Measurements from ENCODE around the gene DCLK3. TPM values are rescaled to one million over a fixed set of nuclear protein-coding genes. Genes with fewer than 3 reads are reported as not detected.

DCLK3 gene
- total RNA-seq, 1 experiment from 2014 or later = 1.4 TPM

DNA sequence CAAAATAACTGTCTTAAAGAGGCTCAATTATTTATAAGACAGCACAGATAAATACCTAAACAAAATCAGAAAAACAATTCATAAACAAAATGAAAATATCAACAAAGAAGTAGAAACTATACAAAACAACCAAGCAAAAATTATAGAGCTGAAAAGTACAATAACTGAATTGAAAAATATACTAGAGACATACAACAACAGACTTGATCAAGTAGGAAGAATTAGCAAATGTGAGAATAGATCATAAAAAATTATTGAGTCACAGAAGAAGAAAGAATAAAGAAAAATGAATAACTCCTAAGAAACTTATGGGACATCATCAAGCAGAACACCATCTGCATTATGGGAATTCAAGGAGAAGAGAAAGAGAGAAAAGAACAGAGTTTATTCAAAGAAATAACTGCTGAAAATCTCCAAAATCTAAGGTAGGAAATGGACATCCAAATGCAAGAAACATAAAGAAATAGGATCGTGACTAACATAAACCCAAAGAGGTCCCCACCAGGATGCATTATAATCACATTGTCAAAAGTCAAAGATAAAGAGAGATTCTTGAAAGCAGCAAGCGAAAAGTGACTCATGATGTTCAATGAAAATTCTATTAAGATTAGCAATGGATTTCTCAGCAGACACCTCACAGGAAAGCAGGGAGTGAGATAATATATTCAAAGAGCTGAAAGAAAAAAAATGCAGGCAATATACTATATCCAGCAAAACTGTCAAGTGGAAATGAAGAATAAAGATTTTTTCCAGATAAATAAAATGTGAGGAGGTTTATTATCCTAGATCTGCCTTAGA is 85.9 kb downstream of the DCLK3 start:
- Histone ChIP-seq H2BK5ac (ENCODE audit: insufficient read length, low read length) (no peak overlapping the region), H3K27me3 (ENCODE audit: insufficient read depth, low read length) (no peaks in the 10 kb centered on the region), H4K91ac (ENCODE audit: insufficient read length, low read depth, low read length) (no peak overlapping the region), H2BK120ac (ENCODE audit: low read depth, low read length, poor library complexity, severe bottlenecking) (no peak overlapping the region), H3K56ac (ENCODE audit: insufficient read length, low read depth, low read length) (no peak overlapping the region), H3K4me2 (ENCODE audit: insufficient read depth, insufficient read length, low read length) (no peak overlapping the region), H4K20me1 (ENCODE audit: control insufficient read depth, insufficient read depth, insufficient read length) (no peaks in the 10 kb centered on the region), H3K23ac (ENCODE audit: insufficient read length, low read depth, low read length) (no peak overlapping the region), H3K18ac (ENCODE audit: insufficient read length, low read depth, low read length) (no peak overlapping the region), H3K79me2 (ENCODE audit: insufficient read depth, low read length) (no peaks in the 10 kb centered on the region), H3K9ac (ENCODE audit: extremely low read depth, insufficient read length, low read length) (no peak overlapping the region), H3K27ac (ENCODE audit: insufficient read length, low read depth, low read length) (no peak overlapping the region), H2BK12ac (ENCODE audit: insufficient read length, low read depth, low read length) (no peak overlapping the region), H3K4me1 (ENCODE audit: insufficient read depth, low read length) (no peaks in the 10 kb centered on the region), H3T11ph (ENCODE audit: low read length) (no peak overlapping the region), H3K23me2 (ENCODE audit: insufficient read length, low read depth, low read length, poor library complexity, severe bottlenecking) (no peaks in the 10 kb centered on the region), H2BK15ac (ENCODE audit: low read depth, low read length) (no peak overlapping the region), H3K79me1 (ENCODE audit: insufficient read depth, low read depth, low read length, poor library complexity, severe bottlenecking) (no peaks in the 10 kb centered on the region), H4K8ac (replicated peaks; ENCODE audit: insufficient read length, low read depth, low read length) (no peak overlapping the region), H3K9me3 (ENCODE audit: control insufficient read depth, low read depth, low read length) (no peaks in the 10 kb centered on the region), H2AK5ac (ENCODE audit: insufficient read length, low read length) (no peak overlapping the region), H3K14ac (ENCODE audit: insufficient read depth, low read length) (no peak overlapping the region), H4K5ac (ENCODE audit: insufficient read length, low read depth, low read length) (no peak overlapping the region), H2BK20ac (ENCODE audit: low read depth, low read length, poor library complexity, severe bottlenecking) (no peak overlapping the region), H2AFZ (ENCODE audit: low read length) (no peak overlapping the region), H3K4ac (ENCODE audit: low read depth, low read length) (no peak overlapping the region)
- DNase-seq = no peak
- no peaks in the 10 kb centered on the region for H3K27me3 Mint-ChIP-seq (ENCODE audit: low read depth)
- H3K4me3 Mint-ChIP-seq = no peak overlapping the region
- H3K36me3 Mint-ChIP-seq (ENCODE audit: insufficient read depth in 1 of 3, low read depth in 3 of 3) = peaks cover 0 to 16% (median 10%) of the 10 kb centered on the region in 3 experiments
- no CpG with 5 or more reads among the region's 2 CpGs for WGBS (ENCODE audit: extremely low coverage, insufficient read length, low lambda C conversion rate)
- H3K4me1 Mint-ChIP-seq = peaks cover 4 to 11% of the 10 kb centered on the region in 2 experiments; a peak in 3 of 4 replicates
- H3K27ac Mint-ChIP-seq = no peak overlapping the region
- TF ChIP-seq, protein P1, sequence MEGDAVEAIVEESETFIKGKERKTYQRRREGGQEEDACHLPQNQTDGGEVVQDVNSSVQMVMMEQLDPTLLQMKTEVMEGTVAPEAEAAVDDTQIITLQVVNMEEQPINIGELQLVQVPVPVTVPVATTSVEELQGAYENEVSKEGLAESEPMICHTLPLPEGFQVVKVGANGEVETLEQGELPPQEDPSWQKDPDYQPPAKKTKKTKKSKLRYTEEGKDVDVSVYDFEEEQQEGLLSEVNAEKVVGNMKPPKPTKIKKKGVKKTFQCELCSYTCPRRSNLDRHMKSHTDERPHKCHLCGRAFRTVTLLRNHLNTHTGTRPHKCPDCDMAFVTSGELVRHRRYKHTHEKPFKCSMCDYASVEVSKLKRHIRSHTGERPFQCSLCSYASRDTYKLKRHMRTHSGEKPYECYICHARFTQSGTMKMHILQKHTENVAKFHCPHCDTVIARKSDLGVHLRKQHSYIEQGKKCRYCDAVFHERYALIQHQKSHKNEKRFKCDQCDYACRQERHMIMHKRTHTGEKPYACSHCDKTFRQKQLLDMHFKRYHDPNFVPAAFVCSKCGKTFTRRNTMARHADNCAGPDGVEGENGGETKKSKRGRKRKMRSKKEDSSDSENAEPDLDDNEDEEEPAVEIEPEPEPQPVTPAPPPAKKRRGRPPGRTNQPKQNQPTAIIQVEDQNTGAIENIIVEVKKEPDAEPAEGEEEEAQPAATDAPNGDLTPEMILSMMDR (conservative IDR thresholded peaks at IDR 0.05) = no peak
- peaks cover 18 to 29% of the 10 kb centered on the region in 2 experiments for H3K9me3 Mint-ChIP-seq

Data from H9 (cell line).